Vagina (tissue), 2 donors: ENCODE measurements around the gene CYP27C1. TPM values are rescaled to one million over a fixed set of nuclear protein-coding genes. Genes with fewer than 3 reads are reported as not detected.
A peak's percentile ranks its signal among the peaks of the same experiment; 100 is the strongest.

Experiments
- DNase-seq, 2 donors: peaks; one replicate each; pipeline ENCODE4 v3.0.0-alpha.2; 2017; ENCODE audit errors: extremely low spot score in 2 of 2
- H3K27ac ChIP-seq: fragments of 200-600 bp; sonication (generic); one replicate; pipeline ENCODE4 v1.5.1; 2019
- H3K27me3 ChIP-seq: fragments of 200-600 bp; sonication (generic); one replicate; pipeline ENCODE4 v1.5.1; 2019
- H3K36me3 ChIP-seq, 2 donors: fragments of 200-600 bp; sonication (generic); one replicate each; pipeline ENCODE4 v1.5.1; 2017 to 2019
- H3K4me1 ChIP-seq: fragments of 200-600 bp; sonication (generic); one replicate; pipeline ENCODE4 v1.5.1; 2019
- H3K4me3 ChIP-seq, 2 donors: fragments of 200-600 bp; sonication (generic); 1 replicate in 1 of 2; 2 replicates in 1 of 2; pipeline ENCODE4 v1.5.1; 2016 to 2019
- H3K9me3 ChIP-seq: fragments of 200-600 bp; sonication (generic); one replicate; pipeline ENCODE4 v1.5.1; 2019
- POLR2A ChIP-seq, 2 donors: fragments of 450-650 bp; IDR thresholded peaks; one replicate each; pipeline ENCODE4 v1.6.1; 2017; ENCODE audit warnings: antibody characterized with exemption in 2 of 2, mild to moderate bottlenecking in 2 of 2, moderate library complexity in 2 of 2
- POLR2AphosphoS5 ChIP-seq, 2 donors: sonication (generic); formaldehyde crosslinking; IDR thresholded peaks; one replicate each; pipeline ENCODE4 v1.9.0; 2017; ENCODE audit warnings: antibody characterized with exemption in 2 of 2, mild to moderate bottlenecking in 2 of 2, low read depth in 1 of 2; ENCODE audit not compliant: insufficient read depth in 1 of 2
- intact Hi-C: fragments of 100-400 bp; cut with DNase I; formaldehyde crosslinking; loops from one replicate; pipeline ENCODE4 v1.15.1; 2023
- total RNA-seq: library from RNA; depleted of rRNA; stranded (reverse); fragments of >200 nt; gene quantifications from one replicate; pipeline ENCODE4 v1.2.3, GENCODE V29; 2016
- TF ChIP-seq, protein P1 (sequence below), 3 experiments: fragments of 450-650 bp in 2 of 3; fragments of 200-600 bp in 1 of 3; sonication (generic) in 1 of 3; IDR thresholded peaks; one replicate each; pipeline ENCODE4 v1.5.1; 2017 to 2019; ENCODE audit warnings: antibody characterized with exemption in 3 of 3, mild to moderate bottlenecking in 2 of 3, moderate library complexity in 2 of 3

The CYP27C1 gene
- total RNA-seq, 1 donor from 2014 or later = 3.2 TPM

DNA sequence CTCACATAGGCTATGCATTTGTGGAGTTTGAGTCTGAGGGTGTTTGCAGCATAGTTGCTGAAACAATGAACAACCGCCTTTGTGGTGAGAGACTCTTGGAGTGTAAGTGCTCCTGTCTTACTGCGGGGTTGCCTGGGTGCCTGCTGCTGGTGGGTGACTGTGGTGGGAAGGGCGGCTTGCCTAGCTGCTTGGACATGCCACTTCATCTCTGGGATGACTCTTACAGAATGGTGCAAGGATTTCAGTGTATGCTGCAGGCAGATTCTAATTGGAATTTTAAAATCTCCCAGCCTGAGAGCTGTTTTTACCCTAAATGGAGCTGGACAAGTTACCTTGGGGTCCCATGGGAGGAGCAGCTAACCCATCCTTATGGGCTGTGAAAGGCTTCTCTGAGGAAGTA, 50.1 kb downstream of the CYP27C1 start:
- H3K4me3 ChIP-seq = no peak overlapping the region
- H3K9me3 ChIP-seq = no peaks in the 10 kb centered on the region
- peak in 1 of 2 donors; percentile 60 for DNase-seq
- no peaks in the 10 kb centered on the region for H3K36me3 ChIP-seq
- intact Hi-C loops = loop anchor here (10.0 kb wide), 1 partner anchor 105 kb away; no protein-coding TSS in a partner anchor
- TF ChIP-seq POLR2A (IDR thresholded peaks at IDR 0.05) (no peak), POLR2AphosphoS5 (IDR thresholded peaks at IDR 0.05; ENCODE audit: insufficient read depth in 1 of 2, low read depth in 1 of 2) (no peak)
- TF ChIP-seq, protein P1, sequence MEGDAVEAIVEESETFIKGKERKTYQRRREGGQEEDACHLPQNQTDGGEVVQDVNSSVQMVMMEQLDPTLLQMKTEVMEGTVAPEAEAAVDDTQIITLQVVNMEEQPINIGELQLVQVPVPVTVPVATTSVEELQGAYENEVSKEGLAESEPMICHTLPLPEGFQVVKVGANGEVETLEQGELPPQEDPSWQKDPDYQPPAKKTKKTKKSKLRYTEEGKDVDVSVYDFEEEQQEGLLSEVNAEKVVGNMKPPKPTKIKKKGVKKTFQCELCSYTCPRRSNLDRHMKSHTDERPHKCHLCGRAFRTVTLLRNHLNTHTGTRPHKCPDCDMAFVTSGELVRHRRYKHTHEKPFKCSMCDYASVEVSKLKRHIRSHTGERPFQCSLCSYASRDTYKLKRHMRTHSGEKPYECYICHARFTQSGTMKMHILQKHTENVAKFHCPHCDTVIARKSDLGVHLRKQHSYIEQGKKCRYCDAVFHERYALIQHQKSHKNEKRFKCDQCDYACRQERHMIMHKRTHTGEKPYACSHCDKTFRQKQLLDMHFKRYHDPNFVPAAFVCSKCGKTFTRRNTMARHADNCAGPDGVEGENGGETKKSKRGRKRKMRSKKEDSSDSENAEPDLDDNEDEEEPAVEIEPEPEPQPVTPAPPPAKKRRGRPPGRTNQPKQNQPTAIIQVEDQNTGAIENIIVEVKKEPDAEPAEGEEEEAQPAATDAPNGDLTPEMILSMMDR (IDR thresholded peaks at IDR 0.05) = no peak
- peaks cover 25% of the 10 kb centered on the region for H3K4me1 ChIP-seq
- no peak overlapping the region for H3K27ac ChIP-seq
- no peaks in the 10 kb centered on the region for H3K27me3 ChIP-seq

GRCh38 chr2:127169066-127169660, 50.9 kb downstream of the CYP27C1 start:
- no peaks in the 10 kb centered on the region for H3K9me3 ChIP-seq
- TF ChIP-seq POLR2AphosphoS5 (IDR thresholded peaks at IDR 0.05; ENCODE audit: insufficient read depth in 1 of 2, low read depth in 1 of 2) = no peak
- no peak for TF ChIP-seq POLR2A (IDR thresholded peaks at IDR 0.05)
- TF ChIP-seq, protein P1 (IDR thresholded peaks at IDR 0.05) = no peak
- no peak overlapping the region for H3K27ac ChIP-seq
- H3K4me3 ChIP-seq = no peak overlapping the region
- peaks cover 17% of the 10 kb centered on the region for H3K4me1 ChIP-seq
- intact Hi-C loops = no loop called here
- peak; percentile 22 to 32 for DNase-seq
- no peaks in the 10 kb centered on the region for H3K36me3 ChIP-seq
- H3K27me3 ChIP-seq = no peaks in the 10 kb centered on the region

DNA sequence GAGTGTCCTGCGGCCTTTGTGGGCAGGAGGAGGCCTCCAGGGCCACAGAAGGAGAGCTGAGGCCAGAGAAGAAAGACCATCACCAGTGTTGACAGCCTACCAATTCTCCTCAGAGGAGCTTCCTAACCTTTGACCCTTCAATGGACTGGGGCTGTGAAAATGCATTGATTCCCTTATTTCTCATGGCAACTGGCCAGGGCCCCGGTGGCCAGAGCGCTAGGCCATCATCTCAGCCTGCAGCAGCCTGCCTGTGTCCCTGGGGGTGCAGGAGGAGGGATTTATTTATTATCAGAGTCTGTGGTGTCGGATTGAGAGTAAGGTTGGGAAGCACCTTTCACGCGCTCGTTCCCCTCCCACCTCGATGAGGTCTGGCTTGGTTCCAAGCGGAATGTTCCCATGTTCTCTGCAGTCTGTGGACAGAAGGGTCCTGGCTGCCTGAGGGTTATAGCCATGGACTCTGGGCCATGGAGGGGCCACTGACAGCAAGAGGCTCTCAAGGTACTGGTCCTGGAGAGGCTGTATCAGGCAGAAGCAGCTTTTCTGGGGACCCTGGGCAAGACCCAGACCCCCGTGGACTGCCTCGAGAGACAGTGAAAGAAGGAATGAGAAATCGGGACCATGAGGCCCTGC, 53.8 kb downstream of the CYP27C1 start:
- no peaks in the 10 kb centered on the region for H3K27me3 ChIP-seq
- H3K36me3 ChIP-seq = no peaks in the 10 kb centered on the region
- no peak overlapping the region for H3K27ac ChIP-seq
- H3K4me1 ChIP-seq = peaks cover 9% of the 10 kb centered on the region
- TF ChIP-seq POLR2A (IDR thresholded peaks at IDR 0.05) (no peak), POLR2AphosphoS5 (IDR thresholded peaks at IDR 0.05; ENCODE audit: insufficient read depth in 1 of 2, low read depth in 1 of 2) (no peak)
- TF ChIP-seq, protein P1 (IDR thresholded peaks at IDR 0.05) = no peak
- H3K4me3 ChIP-seq = no peak overlapping the region
- H3K9me3 ChIP-seq = no peaks in the 10 kb centered on the region
- intact Hi-C loops = no loop called here
- DNase-seq = peak; percentile 55 to 70

GRCh38 chr2:127165539-127165935, 54.6 kb downstream of the CYP27C1 start:
- H3K27ac ChIP-seq = no peak overlapping the region
- no peak overlapping the region for H3K4me3 ChIP-seq
- H3K4me1 ChIP-seq = peaks cover 12% of the 10 kb centered on the region
- no peaks in the 10 kb centered on the region for H3K36me3 ChIP-seq
- TF ChIP-seq, protein P1 (IDR thresholded peaks at IDR 0.05) = no peak
- TF ChIP-seq POLR2AphosphoS5 (IDR thresholded peaks at IDR 0.05; ENCODE audit: insufficient read depth in 1 of 2, low read depth in 1 of 2) = no peak
- no peak for TF ChIP-seq POLR2A (IDR thresholded peaks at IDR 0.05)
- no peaks in the 10 kb centered on the region for H3K27me3 ChIP-seq
- intact Hi-C loops = no loop called here
- peak; percentile 55 to 79 for DNase-seq
- no peaks in the 10 kb centered on the region for H3K9me3 ChIP-seq
